K562 (cell line): ENCODE measurements around the gene CTPS2. TPM values are rescaled to one million over a fixed set of nuclear protein-coding genes. Genes with fewer than 3 reads are reported as not detected.
"Not testable (repeated sequence)": the region's sequence is repeated elsewhere in the genome, so short reads cannot be mapped to it uniquely, and the experiment has no call there.

Experiments
- ATAC-seq: fragments of 200-7000 bp; cut with Tn5 transposase; 3 replicates; pipeline ENCODE4 v1.9.1; 2020; ENCODE audit warnings: moderate library complexity
- BruUV-seq: library from RNA; stranded (reverse); fragments of 400-500 nt; replicated peaks from 2 replicates; lab custom pipeline; 2021; lab: Mats Ljungman, UMichigan
- CTCF ChIA-PET: fragments of 300-600 bp; formaldehyde crosslinking; extraction: SDS; loops from one replicate; lab custom pipeline; 2021; ENCODE audit warnings: low intra/inter-chr PET ratio; lab: Yijun Ruan, JAX
- POLR2A ChIA-PET: fragments of 300-600, 350-650 bp; sonication (Branson Sonifier 250); formaldehyde crosslinking; extraction: SDS; loops from one replicate; lab custom pipeline; 2021; ENCODE audit warnings: antibody characterized with exemption, inconsistent platforms; lab: Yijun Ruan, JAX
- DNase-seq, 4 experiments: peaks; one replicate each; pipeline versions ENCODE4 v3.0.0 to v3.0.0-alpha.2; 2011 to 2018; ENCODE audit warnings: low spot score in 3 of 4, mixed read lengths in 3 of 4; ENCODE audit errors: extremely low read depth in 1 of 4
- FAIRE-seq: peaks from 2 replicates; lab custom pipeline; 2011; peaks lifted over from hg19 to GRCh38; lab: Jason Lieb, UNC
- H2AFZ ChIP-seq: 2 replicates; pipeline ENCODE4 v1.6.0; 2011; ENCODE audit warnings: low read depth, low read length, control low read depth, inconsistent platforms
- H3K27ac ChIP-seq: fragments of 200-600 bp; 3 replicates; pipeline ENCODE4 v1.8.0; 2011; ENCODE audit warnings: low read depth, mild to moderate bottlenecking, control low read depth, inconsistent platforms, low read length, moderate library complexity, mixed read lengths; ENCODE audit errors: extremely low read depth
- H3K27me3 ChIP-seq, 2 experiments: fragments of 300-600 bp in 1 of 2; 2 replicates in 1 of 2; 3 replicates in 1 of 2; pipeline versions ENCODE4 v1.6.0 to v1.8.0; 2011; ENCODE audit warnings: inconsistent platforms in 2 of 2, low read length in 2 of 2, mild to moderate bottlenecking in 1 of 2, mixed read lengths in 1 of 2, moderate library complexity in 1 of 2; ENCODE audit not compliant: control insufficient read depth in 2 of 2, insufficient read depth in 2 of 2
- H3K36me3 ChIP-seq: fragments of 300-600 bp; 3 replicates; pipeline ENCODE4 v1.8.0; 2011; ENCODE audit warnings: mild to moderate bottlenecking, low read length, inconsistent platforms; ENCODE audit not compliant: control insufficient read depth, insufficient read depth
- H3K4me1 ChIP-seq, 2 experiments: fragments of 200-600 bp in 1 of 2; replicated peaks in 1 of 2; 2 replicates in 1 of 2; 3 replicates in 1 of 2; pipeline versions ENCODE4 v1.5.1 to v1.8.0; 2011; ENCODE audit warnings: inconsistent platforms in 2 of 2, low read length in 2 of 2, mild to moderate bottlenecking in 1 of 2, mixed read lengths in 1 of 2, moderate library complexity in 1 of 2; ENCODE audit not compliant: control insufficient read depth in 2 of 2, insufficient read depth in 2 of 2
- H3K4me2 ChIP-seq: 2 replicates; pipeline ENCODE4 v1.6.1; 2011; ENCODE audit warnings: low read length, control low read depth, inconsistent platforms, mixed read lengths; ENCODE audit not compliant: insufficient read depth
- H3K4me3 ChIP-seq: fragments of 200-600 bp; sonication (generic), shearing (Covaris generic); 2 replicates; pipeline ENCODE4 v1.5.1; 2016; ENCODE audit warnings: control low read depth, inconsistent platforms
- H3K79me2 ChIP-seq: fragments of 200-600 bp; 3 replicates; pipeline ENCODE4 v1.8.0; 2011; ENCODE audit warnings: low read length, inconsistent platforms; ENCODE audit not compliant: control insufficient read depth, insufficient read depth
- H3K9ac ChIP-seq, 2 experiments: 2 replicates each; pipeline versions ENCODE4 v1.6.0 to v1.6.1; 2011; ENCODE audit warnings: low read depth in 2 of 2, low read length in 2 of 2, control low read depth in 1 of 2, inconsistent platforms in 1 of 2, mild to moderate bottlenecking in 1 of 2, mixed read lengths in 1 of 2; ENCODE audit not compliant: insufficient read depth in 1 of 2
- H3K9me1 ChIP-seq: one replicate; pipeline ENCODE4 v1.6.0; 2011; ENCODE audit warnings: inconsistent platforms, mild to moderate bottlenecking, low read length, moderate library complexity; ENCODE audit not compliant: control insufficient read depth, insufficient read depth
- H3K9me3 ChIP-seq: replicated peaks from 2 replicates; pipeline ENCODE4 v1.5.1; 2011; ENCODE audit warnings: low read depth, low read length, inconsistent platforms; ENCODE audit not compliant: control insufficient read depth, insufficient read depth
- H4K20me1 ChIP-seq: replicated peaks from 2 replicates; pipeline ENCODE4 v1.6.1; 2011; ENCODE audit warnings: low read length, inconsistent platforms, mixed read lengths; ENCODE audit not compliant: control insufficient read depth, insufficient read depth
- TCF3 ChIP-seq: sonication (generic); formaldehyde crosslinking; IDR thresholded peaks from 2 replicates; pipeline ENCODE4 v1.4.0; 2020; ENCODE audit warnings: mild to moderate bottlenecking, missing genetic modification reagents
- WGBS: fragments of 100-300 bp; shearing (Covaris generic); methylation state at CpG from one replicate; pipeline ENCODE4 v1.1.6; 2016; ENCODE audit warnings: low coverage, mixed read lengths; ENCODE audit not compliant: insufficient coverage; ENCODE audit errors: missing lambda C conversion rate; 5-methylcytosine and 5-hydroxymethylcytosine counted together
- in situ Hi-C: fragments of 300-500 bp; cut with MboI; formaldehyde crosslinking; loops from 4 replicates; pipeline ENCODE4 v1.15.0; 2018; ENCODE audit warnings: inconsistent platforms, mixed read lengths
- intact Hi-C: fragments of 100-400 bp; cut with micrococcal nuclease; formaldehyde crosslinking; loops from 2 replicates; pipeline ENCODE4 v1.14.2; 2022
- polyA plus RNA-seq, 8 experiments: library from polyadenylated mRNA; depleted of rRNA in 4 of 8; stranded (reverse) in 5 of 8; unstranded in 3 of 8; fragments of >200 nt; fragmentation: Nextera tagmentation in 2 of 8; fragmentation: Illumina TruSeq in 1 of 8; extraction: Ambion mirVana in 2 of 8; extraction: Trizol in 1 of 8; gene quantifications; 2 replicates each; pipeline versions ENCODE4 v1.2.1 to v1.2.3, GENCODE V29; 2011 to 2014; ENCODE audit warnings: inconsistent platforms in 1 of 8, missing spikeins in 1 of 8
- total RNA-seq, 7 experiments: library from RNA; depleted of rRNA in 6 of 7; stranded (reverse); fragments of >200 nt in 6 of 7; fragmentation: Illumina TruSeq in 2 of 7; extraction: Trizol in 2 of 7; gene quantifications; 2 replicates each; pipeline versions ENCODE4 v1.2.1 to v1.2.3, GENCODE V29; 2011 to 2021; ENCODE audit warnings: low replicate concordance in 1 of 7

CTPS2 gene
- total and polyA plus RNA-seq, 9 of the 15 experiments (the other 6 are each of a cell fraction or from before 2014, with no cell fraction given), result 5.4 to 19.5 (median 14.1) TPM

- H4K20me1 ChIP-seq, BruUV-seq, H3K36me3 ChIP-seq, CTCF ChIA-PET, H3K27ac ChIP-seq, H3K4me2 ChIP-seq, FAIRE-seq, H3K9ac ChIP-seq, H3K9me3 ChIP-seq, H3K4me3 ChIP-seq, in situ Hi-C loops, H3K9me1 ChIP-seq, H3K27me3 ChIP-seq, intact Hi-C loops, ATAC-seq: not testable (repeated sequence)
- peaks cover 35% of the 10 kb centered on the region for H3K79me2 ChIP-seq
- TF ChIP-seq TCF3, result peak; percentile 24; the same call in 1 of the 2 replicates
- H2AFZ ChIP-seq, result peak overlapping the region; percentile 66
- 33% methylated on average over 5 of the region's 6 CpGs for WGBS
- peak in 1 of 4 experiments; percentile 16 for DNase-seq
- POLR2A ChIA-PET, result interaction anchor here (0.8 kb wide), 1 partner anchor 55 kb away, joined by 3 read pairs; no protein-coding TSS in a partner anchor
- peaks cover 0 to 22% of the 10 kb centered on the region in 2 experiments; a peak in 4 of 5 replicates for H3K4me1 ChIP-seq
These were observed 4.0 kb upstream of the CTPS2 start for GRCh38 chrX:16716451-16716850.

- BruUV-seq, CTCF ChIA-PET, H3K4me3 ChIP-seq, DNase-seq, H3K36me3 ChIP-seq, intact Hi-C loops, FAIRE-seq, H3K9ac ChIP-seq, H3K9me3 ChIP-seq, H3K4me2 ChIP-seq, ATAC-seq, H2AFZ ChIP-seq, H3K9me1 ChIP-seq, H4K20me1 ChIP-seq, in situ Hi-C loops, H3K27me3 ChIP-seq, H3K27ac ChIP-seq: not testable (repeated sequence)
- peaks cover 0 to 17% of the 10 kb centered on the region in 2 experiments; a peak in 4 of 5 replicates for H3K4me1 ChIP-seq
- WGBS, result no CpG with 5 or more reads among the region's 6 CpGs
- POLR2A ChIA-PET, result interaction anchor here (0.8 kb wide), 1 partner anchor 56 kb away, joined by 3 read pairs; no protein-coding TSS in a partner anchor
- H3K79me2 ChIP-seq, result peaks cover 34% of the 10 kb centered on the region
These were observed 3.2 kb upstream of the CTPS2 start for GRCh38 chrX:16715638-16716037.
